ENCODE results near the gene FAM107B. TPM values are rescaled to one million over a fixed set of nuclear protein-coding genes. Genes with fewer than 3 reads are reported as not detected.

The FAM107B gene
- total and polyA plus RNA-seq, 10 of the 15 experiments (the other 5 are each of a cell fraction or from before 2014, with no cell fraction given), result 22.9 to 162 (median 86.6) TPM

DNA sequence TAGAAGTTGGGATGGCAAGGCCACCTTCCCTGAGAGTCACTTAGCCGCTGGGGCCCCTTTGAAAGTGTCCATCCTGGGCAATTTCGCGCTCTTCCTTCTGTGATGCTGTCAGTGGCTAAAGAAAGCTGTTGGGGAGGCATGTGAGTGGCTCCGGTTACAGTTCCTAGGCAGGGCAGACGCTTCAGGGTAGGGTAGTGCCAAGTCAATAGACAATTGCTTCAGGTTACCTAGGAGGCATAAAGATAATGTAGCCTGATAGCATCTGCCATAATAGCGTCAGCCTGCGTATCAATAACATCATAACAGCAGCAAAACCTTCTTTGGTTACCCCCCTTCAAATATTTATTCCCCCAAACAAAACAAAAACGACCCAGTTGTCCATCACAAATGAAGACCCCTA is at the start of gene FAM107B (continued):
- TF ChIP-seq, protein P1, sequence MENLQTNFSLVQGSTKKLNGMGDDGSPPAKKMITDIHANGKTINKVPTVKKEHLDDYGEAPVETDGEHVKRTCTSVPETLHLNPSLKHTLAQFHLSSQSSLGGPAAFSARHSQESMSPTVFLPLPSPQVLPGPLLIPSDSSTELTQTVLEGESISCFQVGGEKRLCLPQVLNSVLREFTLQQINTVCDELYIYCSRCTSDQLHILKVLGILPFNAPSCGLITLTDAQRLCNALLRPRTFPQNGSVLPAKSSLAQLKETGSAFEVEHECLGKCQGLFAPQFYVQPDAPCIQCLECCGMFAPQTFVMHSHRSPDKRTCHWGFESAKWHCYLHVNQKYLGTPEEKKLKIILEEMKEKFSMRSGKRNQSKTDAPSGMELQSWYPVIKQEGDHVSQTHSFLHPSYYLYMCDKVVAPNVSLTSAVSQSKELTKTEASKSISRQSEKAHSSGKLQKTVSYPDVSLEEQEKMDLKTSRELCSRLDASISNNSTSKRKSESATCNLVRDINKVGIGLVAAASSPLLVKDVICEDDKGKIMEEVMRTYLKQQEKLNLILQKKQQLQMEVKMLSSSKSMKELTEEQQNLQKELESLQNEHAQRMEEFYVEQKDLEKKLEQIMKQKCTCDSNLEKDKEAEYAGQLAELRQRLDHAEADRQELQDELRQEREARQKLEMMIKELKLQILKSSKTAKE (IDR thresholded peaks at IDR 0.05; ENCODE audit: low read depth, poor library complexity, severe bottlenecking), result no peak
- no peak for TF ChIP-seq ZSCAN29 (IDR thresholded peaks at IDR 0.05)

DNA sequence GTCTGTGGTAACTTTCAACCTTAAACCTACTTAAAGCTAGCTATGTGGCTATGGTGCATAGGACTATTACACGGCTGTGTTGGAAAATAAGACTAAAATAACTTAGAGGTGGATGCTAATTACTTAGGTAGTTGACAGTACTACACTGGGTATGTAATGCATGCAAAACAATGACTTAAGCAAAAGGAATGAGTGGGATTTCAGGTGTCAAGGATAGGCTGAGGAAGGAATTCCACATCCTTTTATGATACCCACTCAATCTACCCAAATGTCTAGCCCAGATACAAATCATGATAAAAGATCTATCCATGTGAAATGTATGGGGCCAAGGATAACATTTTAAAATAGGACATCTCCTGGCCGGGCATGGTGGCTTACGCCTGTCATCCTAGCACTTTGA is 49.3 kb upstream of the FAM107B start:
- ATAC-seq (no peak), DNase-seq (ENCODE audit: low read depth, low spot score) (no peak), FAIRE-seq (no peak)
- intact Hi-C loops (cut with micrococcal nuclease; ENCODE audit: unreplicated experiment), result loop anchor here (1.0 to 5.0 kb wide), 5 partner anchors 177 to 325 kb away; no protein-coding TSS in a partner anchor
- Histone ChIP-seq H2AFZ (ENCODE audit: control insufficient read depth, low read depth, low read length) (no peak overlapping the region), H3K4me1 (ENCODE audit: control insufficient read depth, insufficient read depth, low read length) (no peaks in the 10 kb centered on the region), H4K20me1 (ENCODE audit: control insufficient read depth, insufficient read depth) (no peaks in the 10 kb centered on the region), H3K27ac (ENCODE audit: control insufficient read depth, insufficient read depth) (no peak overlapping the region), H3K4me3 (no peak overlapping the region), H3K27me3 (replicated peaks in 1 of 2; ENCODE audit: control insufficient read depth in 2 of 2, insufficient read depth in 2 of 2, low read length in 1 of 2) (no peaks in the 10 kb centered on the region), H3K36me3 (ENCODE audit: control insufficient read depth in 2 of 2, insufficient read depth in 2 of 2, low read length in 1 of 2) (no peaks in the 10 kb centered on the region), H3K4me2 (ENCODE audit: control insufficient read depth, insufficient read depth) (no peak overlapping the region), H3K9me3 (replicated peaks; ENCODE audit: control insufficient read depth, insufficient read depth, low read length) (no peaks in the 10 kb centered on the region), H3K9ac (ENCODE audit: control insufficient read depth, insufficient read depth, low read length) (no peak overlapping the region), H3K79me2 (ENCODE audit: control insufficient read depth, insufficient read depth, low read length) (no peaks in the 10 kb centered on the region)
- 52% methylated on average over 3 of the region's 3 CpGs for WGBS (ENCODE audit: insufficient coverage, insufficient replicate concordance, low lambda C conversion rate, missing lambda C conversion rate)
- TF ChIP-seq SUPT20H (IDR thresholded peaks at IDR 0.05; ENCODE audit: borderline replicate concordance, control insufficient read depth, low read depth, low read length) (no peak), SMAD5 (IDR thresholded peaks at IDR 0.05; ENCODE audit: low read depth) (no peak), NBN (IDR thresholded peaks at IDR 0.05) (no peak), CREM (IDR thresholded peaks at IDR 0.05; ENCODE audit: low read depth) (no peak)
- TF ChIP-seq, protein P2, sequence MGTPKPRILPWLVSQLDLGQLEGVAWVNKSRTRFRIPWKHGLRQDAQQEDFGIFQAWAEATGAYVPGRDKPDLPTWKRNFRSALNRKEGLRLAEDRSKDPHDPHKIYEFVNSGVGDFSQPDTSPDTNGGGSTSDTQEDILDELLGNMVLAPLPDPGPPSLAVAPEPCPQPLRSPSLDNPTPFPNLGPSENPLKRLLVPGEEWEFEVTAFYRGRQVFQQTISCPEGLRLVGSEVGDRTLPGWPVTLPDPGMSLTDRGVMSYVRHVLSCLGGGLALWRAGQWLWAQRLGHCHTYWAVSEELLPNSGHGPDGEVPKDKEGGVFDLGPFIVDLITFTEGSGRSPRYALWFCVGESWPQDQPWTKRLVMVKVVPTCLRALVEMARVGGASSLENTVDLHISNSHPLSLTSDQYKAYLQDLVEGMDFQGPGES (IDR thresholded peaks at IDR 0.05), result no peak
- TF ChIP-seq, protein P3, sequence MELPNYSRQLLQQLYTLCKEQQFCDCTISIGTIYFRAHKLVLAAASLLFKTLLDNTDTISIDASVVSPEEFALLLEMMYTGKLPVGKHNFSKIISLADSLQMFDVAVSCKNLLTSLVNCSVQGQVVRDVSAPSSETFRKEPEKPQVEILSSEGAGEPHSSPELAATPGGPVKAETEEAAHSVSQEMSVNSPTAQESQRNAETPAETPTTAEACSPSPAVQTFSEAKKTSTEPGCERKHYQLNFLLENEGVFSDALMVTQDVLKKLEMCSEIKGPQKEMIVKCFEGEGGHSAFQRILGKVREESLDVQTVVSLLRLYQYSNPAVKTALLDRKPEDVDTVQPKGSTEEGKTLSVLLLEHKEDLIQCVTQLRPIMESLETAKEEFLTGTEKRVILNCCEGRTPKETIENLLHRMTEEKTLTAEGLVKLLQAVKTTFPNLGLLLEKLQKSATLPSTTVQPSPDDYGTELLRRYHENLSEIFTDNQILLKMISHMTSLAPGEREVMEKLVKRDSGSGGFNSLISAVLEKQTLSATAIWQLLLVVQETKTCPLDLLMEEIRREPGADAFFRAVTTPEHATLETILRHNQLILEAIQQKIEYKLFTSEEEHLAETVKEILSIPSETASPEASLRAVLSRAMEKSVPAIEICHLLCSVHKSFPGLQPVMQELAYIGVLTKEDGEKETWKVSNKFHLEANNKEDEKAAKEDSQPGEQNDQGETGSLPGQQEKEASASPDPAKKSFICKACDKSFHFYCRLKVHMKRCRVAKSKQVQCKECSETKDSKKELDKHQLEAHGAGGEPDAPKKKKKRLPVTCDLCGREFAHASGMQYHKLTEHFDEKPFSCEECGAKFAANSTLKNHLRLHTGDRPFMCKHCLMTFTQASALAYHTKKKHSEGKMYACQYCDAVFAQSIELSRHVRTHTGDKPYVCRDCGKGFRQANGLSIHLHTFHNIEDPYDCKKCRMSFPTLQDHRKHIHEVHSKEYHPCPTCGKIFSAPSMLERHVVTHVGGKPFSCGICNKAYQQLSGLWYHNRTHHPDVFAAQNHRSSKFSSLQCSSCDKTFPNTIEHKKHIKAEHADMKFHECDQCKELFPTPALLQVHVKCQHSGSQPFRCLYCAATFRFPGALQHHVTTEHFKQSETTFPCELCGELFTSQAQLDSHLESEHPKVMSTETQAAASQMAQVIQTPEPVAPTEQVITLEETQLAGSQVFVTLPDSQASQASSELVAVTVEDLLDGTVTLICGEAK (IDR thresholded peaks at IDR 0.05; ENCODE audit: borderline replicate concordance), result no peak
- CTCF ChIA-PET, result interaction anchor here (0.7 to 7.7 kb wide), 20 partner anchors 13 to 629 kb away, joined by 3 to 134 read pairs (median 6); partner anchors contain the start of genes CDNF, HSPA14, MEIG1 and MSANTD7
- in situ Hi-C loops (cut with MboI), result loop anchor here (5.0 to 10.0 kb wide), 2 partner anchors 322 to 629 kb away; no protein-coding TSS in a partner anchor
- SMC1A ChIA-PET (ENCODE audit: uncharacterized antibody, unreplicated experiment), result interaction anchor here (0.8 to 3.8 kb wide), 21 partner anchors 10 to 326 kb away, joined by 3 to 66 read pairs (median 7); partner anchors contain the start of genes CDNF, HSPA14 and MSANTD7
- no TSS peak for BruUV-seq (replicated peaks)
- RAD21 ChIA-PET (ENCODE audit: unreplicated experiment), result interaction anchor here (0.7 to 4.2 kb wide), 15 partner anchors 14 to 325 kb away, joined by 3 to 74 read pairs (median 6); partner anchors contain the start of genes CDNF, HSPA14 and MSANTD7
- POLR2A ChIA-PET, result no interaction called here

All from GM12878 (cell line).